Measurements from ENCODE around the gene AGO3.

DNA sequence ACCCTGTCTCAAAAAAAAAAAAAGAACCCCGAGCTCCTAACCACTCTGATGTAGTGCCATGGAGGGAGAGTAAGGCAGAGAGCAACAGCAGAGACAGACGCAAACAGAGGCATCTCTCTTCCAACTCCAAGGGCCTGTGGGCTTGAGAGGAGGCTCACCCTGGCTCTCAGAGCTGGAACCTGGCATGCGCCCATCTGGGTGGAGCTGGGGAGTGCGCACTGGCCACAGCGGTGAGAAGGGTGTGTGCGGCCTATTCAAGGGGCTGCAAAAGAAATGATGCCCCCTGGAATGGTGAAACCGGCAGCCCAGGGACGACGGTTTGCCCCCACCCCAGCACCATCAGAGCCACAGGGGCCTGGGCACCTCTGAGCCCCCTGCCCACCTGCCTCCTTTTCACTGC is 176.5 kb downstream of the AGO3 start:
- no peak for TF ChIP-seq CTCF (IDR thresholded peaks at IDR 0.05)
- no peak for TF ChIP-seq POLR2A (IDR thresholded peaks at IDR 0.05)

Data from uterus (tissue), 2 donors.